ENCODE measurements around the gene ODF2L.

ODF2L gene

GRCh38 chr1:86441581-86441980 lies 45.5 kb upstream of the ODF2L start:
- WGBS: 83% methylated on average over 1 of the region's 2 CpGs
- no peak overlapping the region for H2AK5ac ChIP-seq (ENCODE audit: low read length, severe bottlenecking)

GRCh38 chr1:86436041-86436440 lies 39.9 kb upstream of the ODF2L start:
- Histone ChIP-seq H3K18ac (ENCODE audit: low read depth in 1 of 2, low read length in 2 of 2) (no peak overlapping the region), H3K14ac (ENCODE audit: low read length in 2 of 2) (no peak overlapping the region), H3K9me3 (ENCODE audit: control insufficient read depth, low read length) (no peaks in the 10 kb centered on the region), H2AFZ (ENCODE audit: low read depth, low read length) (no peak overlapping the region), H3K36me3 (ENCODE audit: control insufficient read depth in 1 of 2, insufficient read depth in 2 of 2, low read depth in 1 of 2, low read length in 2 of 2) (peaks cover 0 to 33% of the 10 kb centered on the region in 2 experiments), H2BK5ac (ENCODE audit: low read depth, low read length, poor library complexity, severe bottlenecking) (no peak overlapping the region), H3K27me3 (ENCODE audit: control insufficient read depth in 1 of 2, insufficient read depth in 1 of 2, low read length in 2 of 2) (peaks cover 0 to 4% of the 10 kb centered on the region in 2 experiments), H3K27ac (ENCODE audit: low read length, poor library complexity, severe bottlenecking) (no peak overlapping the region), H4K91ac (ENCODE audit: low read length) (no peak overlapping the region), H3K4ac (ENCODE audit: low read depth in 1 of 2, low read length in 2 of 2) (no peak overlapping the region), H3K4me1 (ENCODE audit: control insufficient read depth, insufficient read depth, low read depth, low read length) (no peaks in the 10 kb centered on the region), H2BK120ac (ENCODE audit: low read depth, low read length) (no peak overlapping the region), H4K8ac (ENCODE audit: low read length) (no peak overlapping the region), H2BK15ac (ENCODE audit: low read depth, poor library complexity, severe bottlenecking) (no peak overlapping the region), H3K79me1 (replicated peaks; ENCODE audit: low read length, poor library complexity, severe bottlenecking) (no peaks in the 10 kb centered on the region), H3K23ac (ENCODE audit: low read length in 2 of 2) (no peak overlapping the region), H3K4me3 (ENCODE audit: insufficient read depth in 1 of 2, low read depth in 1 of 2, low read length in 2 of 2) (no peak overlapping the region), H3K9ac (ENCODE audit: low read length) (no peak overlapping the region), H3K4me2 (ENCODE audit: low read length, poor library complexity, severe bottlenecking) (no peak overlapping the region), H2BK12ac (ENCODE audit: low read length in 2 of 2) (no peak overlapping the region), H2AK5ac (ENCODE audit: low read length, severe bottlenecking) (no peak overlapping the region)
- 69% methylated on average over 2 of the region's 2 CpGs for WGBS
- no peak for DNase-seq

More at GRCh38 chr1:86441581-86441980, 45.5 kb upstream of the ODF2L start:
- Histone ChIP-seq H3K4me1 (ENCODE audit: control insufficient read depth, insufficient read depth, low read depth, low read length) (no peaks in the 10 kb centered on the region), H3K4ac (ENCODE audit: low read depth in 1 of 2, low read length in 2 of 2) (no peak overlapping the region), H3K4me3 (ENCODE audit: insufficient read depth in 1 of 2, low read depth in 1 of 2, low read length in 2 of 2) (no peak overlapping the region), H3K79me1 (replicated peaks; ENCODE audit: low read length, poor library complexity, severe bottlenecking) (no peaks in the 10 kb centered on the region), H3K4me2 (ENCODE audit: low read length, poor library complexity, severe bottlenecking) (no peak overlapping the region), H2AFZ (ENCODE audit: low read depth, low read length) (no peak overlapping the region), H3K9ac (ENCODE audit: low read length) (no peak overlapping the region), H3K14ac (ENCODE audit: low read length in 2 of 2) (no peak overlapping the region), H4K8ac (ENCODE audit: low read length) (no peak overlapping the region), H3K36me3 (ENCODE audit: control insufficient read depth in 1 of 2, insufficient read depth in 2 of 2, low read depth in 1 of 2, low read length in 2 of 2) (peaks cover 0 to 33% of the 10 kb centered on the region in 2 experiments), H3K18ac (ENCODE audit: low read depth in 1 of 2, low read length in 2 of 2) (no peak overlapping the region), H3K23ac (ENCODE audit: low read length in 2 of 2) (no peak overlapping the region), H2BK15ac (ENCODE audit: low read depth, poor library complexity, severe bottlenecking) (no peak overlapping the region), H2BK120ac (ENCODE audit: low read depth, low read length) (no peak overlapping the region), H2BK12ac (ENCODE audit: low read length in 2 of 2) (no peak overlapping the region), H4K91ac (ENCODE audit: low read length) (no peak overlapping the region), H3K27ac (ENCODE audit: low read length, poor library complexity, severe bottlenecking) (no peak overlapping the region), H3K27me3 (ENCODE audit: control insufficient read depth in 1 of 2, insufficient read depth in 1 of 2, low read length in 2 of 2) (peaks cover 0 to 4% of the 10 kb centered on the region in 2 experiments), H2BK5ac (ENCODE audit: low read depth, low read length, poor library complexity, severe bottlenecking) (no peak overlapping the region), H3K9me3 (ENCODE audit: control insufficient read depth, low read length) (no peaks in the 10 kb centered on the region)
- no peak for DNase-seq

- H3K9me3 ChIP-seq (ENCODE audit: control insufficient read depth, low read length): no peaks in the 10 kb centered on the region
- H2AFZ ChIP-seq (ENCODE audit: low read depth, low read length): no peak overlapping the region
- WGBS: 83% methylated on average over 1 of the region's 2 CpGs
Measured at GRCh38 chr1:86435327-86435726, 39.2 kb upstream of the ODF2L start.

GRCh38 chr1:86434059-86434458 lies 37.9 kb upstream of the ODF2L start:
- H4K8ac ChIP-seq (ENCODE audit: low read length): no peak overlapping the region
- H3K23ac ChIP-seq (ENCODE audit: low read length in 2 of 2): no peak overlapping the region
- H3K18ac ChIP-seq (ENCODE audit: low read depth in 1 of 2, low read length in 2 of 2): no peak overlapping the region
- no peak overlapping the region for H2BK5ac ChIP-seq (ENCODE audit: low read depth, low read length, poor library complexity, severe bottlenecking)
- H2BK12ac ChIP-seq (ENCODE audit: low read length in 2 of 2): no peak overlapping the region
- H3K27ac ChIP-seq (ENCODE audit: low read length, poor library complexity, severe bottlenecking): no peak overlapping the region
- H2AFZ ChIP-seq (ENCODE audit: low read depth, low read length): no peak overlapping the region
- H3K9ac ChIP-seq (ENCODE audit: low read length): no peak overlapping the region
- no peaks in the 10 kb centered on the region for H3K79me1 ChIP-seq (replicated peaks; ENCODE audit: low read length, poor library complexity, severe bottlenecking)
- H3K27me3 ChIP-seq (ENCODE audit: control insufficient read depth in 1 of 2, insufficient read depth in 1 of 2, low read length in 2 of 2): no peaks in the 10 kb centered on the region
- H3K14ac ChIP-seq (ENCODE audit: low read length in 2 of 2): no peak overlapping the region
- H3K36me3 ChIP-seq (ENCODE audit: control insufficient read depth in 1 of 2, insufficient read depth in 2 of 2, low read depth in 1 of 2, low read length in 2 of 2): peaks cover 0 to 23% of the 10 kb centered on the region in 2 experiments
- no peak overlapping the region for H3K4me2 ChIP-seq (ENCODE audit: low read length, poor library complexity, severe bottlenecking)
- DNase-seq: no peak
- no peak overlapping the region for H3K4me3 ChIP-seq (ENCODE audit: insufficient read depth in 1 of 2, low read depth in 1 of 2, low read length in 2 of 2)
- H4K91ac ChIP-seq (ENCODE audit: low read length): no peak overlapping the region
- no peaks in the 10 kb centered on the region for H3K4me1 ChIP-seq (ENCODE audit: control insufficient read depth, insufficient read depth, low read depth, low read length)
- no peak overlapping the region for H3K4ac ChIP-seq (ENCODE audit: low read depth in 1 of 2, low read length in 2 of 2)
- no peak overlapping the region for H2AK5ac ChIP-seq (ENCODE audit: low read length, severe bottlenecking)
- H2BK120ac ChIP-seq (ENCODE audit: low read depth, low read length): no peak overlapping the region
- no peaks in the 10 kb centered on the region for H3K9me3 ChIP-seq (ENCODE audit: control insufficient read depth, low read length)
- no peak overlapping the region for H2BK15ac ChIP-seq (ENCODE audit: low read depth, poor library complexity, severe bottlenecking)

More at GRCh38 chr1:86435327-86435726, 39.2 kb upstream of the ODF2L start:
- H2BK12ac ChIP-seq (ENCODE audit: low read length in 2 of 2): no peak overlapping the region
- no peaks in the 10 kb centered on the region for H3K4me1 ChIP-seq (ENCODE audit: control insufficient read depth, insufficient read depth, low read depth, low read length)
- H3K14ac ChIP-seq (ENCODE audit: low read length in 2 of 2): no peak overlapping the region
- H3K4me2 ChIP-seq (ENCODE audit: low read length, poor library complexity, severe bottlenecking): no peak overlapping the region
- peak overlapping the region in 1 of 2 experiments; percentile 38 for H3K4ac ChIP-seq (ENCODE audit: low read depth in 1 of 2, low read length in 2 of 2)
- no peak overlapping the region for H4K91ac ChIP-seq (ENCODE audit: low read length)
- no peak overlapping the region for H3K4me3 ChIP-seq (ENCODE audit: insufficient read depth in 1 of 2, low read depth in 1 of 2, low read length in 2 of 2)
- no peak overlapping the region for H3K23ac ChIP-seq (ENCODE audit: low read length in 2 of 2)
- H3K27ac ChIP-seq (ENCODE audit: low read length, poor library complexity, severe bottlenecking): no peak overlapping the region
- no peak overlapping the region for H3K9ac ChIP-seq (ENCODE audit: low read length)
- H3K79me1 ChIP-seq (replicated peaks; ENCODE audit: low read length, poor library complexity, severe bottlenecking): no peaks in the 10 kb centered on the region
- H2BK120ac ChIP-seq (ENCODE audit: low read depth, low read length): no peak overlapping the region
- peaks cover 0 to 33% of the 10 kb centered on the region in 2 experiments for H3K36me3 ChIP-seq (ENCODE audit: control insufficient read depth in 1 of 2, insufficient read depth in 2 of 2, low read depth in 1 of 2, low read length in 2 of 2)
- H2AK5ac ChIP-seq (ENCODE audit: low read length, severe bottlenecking): no peak overlapping the region
- no peak overlapping the region for H3K18ac ChIP-seq (ENCODE audit: low read depth in 1 of 2, low read length in 2 of 2)
- peaks cover 0 to 4% of the 10 kb centered on the region in 2 experiments for H3K27me3 ChIP-seq (ENCODE audit: control insufficient read depth in 1 of 2, insufficient read depth in 1 of 2, low read length in 2 of 2)
- H2BK5ac ChIP-seq (ENCODE audit: low read depth, low read length, poor library complexity, severe bottlenecking): no peak overlapping the region
- no peak overlapping the region for H4K8ac ChIP-seq (ENCODE audit: low read length)
- H2BK15ac ChIP-seq (ENCODE audit: low read depth, poor library complexity, severe bottlenecking): no peak overlapping the region
- no peak for DNase-seq

Data from mesenchymal stem cell (in vitro differentiated cells and primary cell).